Daoy (cell line): ENCODE results near the gene CEACAM16. TPM values are rescaled to one million over a fixed set of nuclear protein-coding genes. Genes with fewer than 3 reads are reported as not detected.
"Not testable (repeated sequence)": the region's sequence is repeated elsewhere in the genome, so short reads cannot be mapped to it uniquely, and the experiment has no call there.

ENCODE experiments used
- DNase-seq: peaks from one replicate; pipeline ENCODE4 v3.0.0-alpha.2; 2015; ENCODE audit warnings: low read depth
- total RNA-seq: library from RNA; depleted of rRNA; stranded (reverse); fragments of >200 nt; shearing (Covaris generic); gene quantifications from 2 replicates; pipeline ENCODE4 v1.2.3, GENCODE V29; 2014; rRNA removed

Gene CEACAM16
- total RNA-seq, result not detected in 2 replicates

- DNase-seq, result no peak
Measured at GRCh38 chr19:44698492-44699201, at the start of gene CEACAM16. Gene CEACAM16 (plus strand): TSS chr19:44699151. CDS start chr19:44701457, 2,306 bp downstream.

- no peak for DNase-seq
Measured at GRCh38 chr19:44649578-44650145, 49.3 kb upstream of the CEACAM16 start.

- DNase-seq, result no peak
Measured at GRCh38 chr19:44653343-44653742, 45.6 kb upstream of the CEACAM16 start.

- DNase-seq, result peak; percentile 76
Measured at GRCh38 chr19:44653977-44654774, 44.8 kb upstream of the CEACAM16 start.

- peak; percentile 70 for DNase-seq
Measured at GRCh38 chr19:44657211-44657921, 41.6 kb upstream of the CEACAM16 start.

GRCh38 chr19:44658069-44658733 is 40.8 kb upstream of the CEACAM16 start:
- no peak for DNase-seq

GRCh38 chr19:44660081-44660480 is 38.9 kb upstream of the CEACAM16 start:
- no peak for DNase-seq

- DNase-seq, result no peak
Measured at GRCh38 chr19:44661205-44661604, 37.7 kb upstream of the CEACAM16 start.

GRCh38 chr19:44661904-44662303 is 37.0 kb upstream of the CEACAM16 start:
- DNase-seq, result no peak

GRCh38 chr19:44662691-44663385 is 36.1 kb upstream of the CEACAM16 start:
- DNase-seq, result no peak

GRCh38 chr19:44663996-44664395 is 35.0 kb upstream of the CEACAM16 start:
- DNase-seq, result no peak

- DNase-seq, result no peak
Measured at GRCh38 chr19:44664976-44665375, 34.0 kb upstream of the CEACAM16 start.

- DNase-seq, result no peak
Measured at GRCh38 chr19:44666852-44667556, 31.9 kb upstream of the CEACAM16 start.

GRCh38 chr19:44668985-44669764 is 29.8 kb upstream of the CEACAM16 start:
- DNase-seq, result no peak

GRCh38 chr19:44670027-44670426 is 28.9 kb upstream of the CEACAM16 start:
- not testable (repeated sequence) for DNase-seq

GRCh38 chr19:44671400-44671799 is 27.6 kb upstream of the CEACAM16 start, which contains the start of gene CEACAM19:
Gene CEACAM19 (plus strand): TSS chr19:44671482. CDS start chr19:44671932, 450 bp downstream.
- DNase-seq, result no peak

GRCh38 chr19:44672226-44672625 is 26.7 kb upstream of the CEACAM16 start:
- DNase-seq, result no peak

GRCh38 chr19:44673510-44673909 is 25.4 kb upstream of the CEACAM16 start:
- no peak for DNase-seq

- DNase-seq, result no peak
Measured at GRCh38 chr19:44675521-44675920, 23.4 kb upstream of the CEACAM16 start.
